ENCODE results near the gene MSL1.

MSL1 gene

DNA sequence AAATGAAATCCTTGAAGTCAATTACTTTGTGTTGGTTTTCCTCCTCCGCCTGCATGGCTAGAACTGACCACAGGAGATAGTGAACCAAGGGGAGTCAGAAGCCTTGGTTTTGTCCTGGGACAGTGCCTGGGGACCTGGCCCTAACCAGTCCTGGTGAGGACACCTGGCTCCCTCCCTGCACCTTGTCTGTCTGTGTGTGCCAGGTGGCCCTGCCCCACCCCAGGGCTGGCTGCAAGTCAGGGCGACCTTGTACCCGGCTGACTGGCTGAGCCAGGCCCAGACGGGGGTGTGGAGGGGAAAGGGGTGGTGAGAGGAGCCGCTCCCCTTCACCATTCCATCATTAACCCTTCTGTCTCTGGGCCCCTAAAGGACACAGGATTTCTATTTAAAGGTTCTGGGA lies 58.9 kb downstream of the MSL1 start:
- Mint-ChIP-seq H3K27me3 (no peaks in the 10 kb centered on the region), H3K27ac (no peak overlapping the region), H3K4me3 (no peak overlapping the region), H3K36me3 (ENCODE audit: low read depth) (peaks cover 9% of the 10 kb centered on the region), H3K9me3 (no peaks in the 10 kb centered on the region), H3K4me1 (ENCODE audit: low read depth) (peaks cover 11% of the 10 kb centered on the region)

DNA sequence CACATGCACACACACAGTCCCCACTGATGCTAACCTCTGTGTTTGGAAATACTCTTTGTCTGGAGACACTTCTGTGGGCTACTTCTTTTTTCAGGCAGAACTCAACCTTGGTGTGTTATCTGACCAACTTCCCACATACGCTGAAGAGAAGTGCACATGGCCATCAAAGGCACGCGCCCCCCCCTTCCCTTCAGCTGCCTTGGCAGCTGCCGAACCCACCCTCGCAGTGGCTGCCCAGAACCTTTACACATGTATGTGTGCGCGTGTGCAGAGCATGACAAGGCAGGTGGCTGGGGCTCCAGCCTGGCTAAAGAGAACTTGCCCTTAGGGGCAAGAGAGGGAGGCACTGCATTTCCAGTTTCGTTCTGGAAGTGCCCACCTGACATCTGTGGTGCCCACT lies 59.4 kb downstream of the MSL1 start:
- peaks cover 4% of the 10 kb centered on the region for H3K36me3 Mint-ChIP-seq (ENCODE audit: low read depth)
- no peak overlapping the region for H3K27ac Mint-ChIP-seq
- peaks cover 11% of the 10 kb centered on the region for H3K4me1 Mint-ChIP-seq (ENCODE audit: low read depth)
- H3K27me3 Mint-ChIP-seq, result no peaks in the 10 kb centered on the region
- H3K9me3 Mint-ChIP-seq, result no peaks in the 10 kb centered on the region
- H3K4me3 Mint-ChIP-seq, result no peak overlapping the region

DNA sequence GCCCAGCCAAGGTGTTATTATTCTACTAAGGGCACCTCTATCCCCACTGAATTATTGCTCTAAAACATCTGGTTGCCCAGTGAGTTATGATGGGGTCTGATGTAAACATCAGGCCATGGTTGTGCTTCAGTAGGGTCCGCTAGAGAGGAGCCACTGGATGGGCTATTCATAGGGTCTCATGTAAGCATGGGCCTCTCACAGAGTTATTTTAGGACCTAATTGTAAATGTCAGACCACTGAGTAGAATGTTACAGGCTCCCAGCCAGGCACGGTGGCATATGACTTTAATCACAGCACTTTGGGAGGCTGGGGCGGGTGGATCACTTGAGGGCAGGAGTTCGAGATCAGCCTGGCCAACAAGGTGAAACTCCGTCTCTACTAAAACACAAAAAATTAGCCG lies 60.8 kb downstream of the MSL1 start:
- peaks cover 3% of the 10 kb centered on the region for H3K4me1 Mint-ChIP-seq (ENCODE audit: low read depth)

More for the DNA sequence above, 60.8 kb downstream of the MSL1 start:
- H3K27me3 Mint-ChIP-seq, result no peaks in the 10 kb centered on the region
- H3K36me3 Mint-ChIP-seq (ENCODE audit: low read depth), result no peaks in the 10 kb centered on the region
- H3K9me3 Mint-ChIP-seq, result no peaks in the 10 kb centered on the region
- no peak overlapping the region for H3K27ac Mint-ChIP-seq
- no peak overlapping the region for H3K4me3 Mint-ChIP-seq
